Stimulated activated CD8-positive, alpha-beta memory T cell treated with anti-CD3 and anti-CD28 coated beads, Interleukin-15, amount 100 ng/mL, for 48 hours (primary cell): ENCODE measurements around the gene CACNB4.
"Not testable (repeated sequence)": the region's sequence is repeated elsewhere in the genome, so short reads cannot be mapped to it uniquely, and the experiment has no call there.

Source experiments
- DNase-seq, 2 donors: peaks; one replicate each; pipeline ENCODE4 v3.0.0-alpha.2; 2020; ENCODE audit warnings: low read depth in 2 of 2

CACNB4 gene

GRCh38 chr2:151824886-151825285, 274.0 kb downstream of the CACNB4 start:
- no peak for DNase-seq

GRCh38 chr2:151823651-151824050, 275.2 kb downstream of the CACNB4 start:
- DNase-seq: no peak

DNA sequence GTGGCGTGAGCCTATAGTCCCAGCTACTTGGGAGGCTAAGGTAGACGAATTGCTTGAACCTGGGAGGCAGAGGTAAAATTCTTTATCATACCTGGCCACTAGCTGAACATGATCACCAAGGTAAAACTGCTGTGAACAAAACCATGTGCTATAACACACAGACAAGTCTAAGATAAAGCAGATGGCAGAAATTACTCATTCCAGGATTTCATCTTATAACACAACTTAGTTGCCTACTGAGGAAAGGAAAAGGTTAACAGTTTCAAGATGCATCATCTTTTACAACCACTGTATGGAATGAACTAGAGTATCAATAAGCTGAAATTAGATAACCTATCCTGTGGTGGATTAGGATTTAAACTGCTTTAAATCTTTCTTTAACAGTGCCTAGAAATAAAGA, 278.9 kb downstream of the CACNB4 start:
- DNase-seq: no peak

DNA sequence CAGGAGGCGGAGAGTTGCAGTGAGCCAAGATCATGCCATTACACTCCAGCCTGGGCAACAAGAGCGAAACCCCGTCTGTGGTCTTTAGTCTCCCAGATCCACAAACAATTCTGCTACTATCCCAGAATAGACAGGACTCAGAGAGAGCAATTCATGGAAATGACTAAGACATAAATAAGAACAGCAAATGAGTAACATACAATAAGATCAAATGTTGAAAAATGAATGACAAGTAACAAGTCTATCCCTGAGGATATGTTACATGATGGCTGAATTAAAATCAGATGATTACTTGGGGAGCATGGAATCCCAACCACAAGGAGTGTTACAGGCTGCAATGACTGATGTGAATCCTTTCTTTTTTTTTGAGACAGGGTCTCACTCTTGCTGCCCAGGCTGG, 280.9 kb downstream of the CACNB4 start:
- DNase-seq: no peak

- no peak for DNase-seq
Observed at GRCh38 chr2:151816843-151817242, 282.0 kb downstream of the CACNB4 start.

DNA sequence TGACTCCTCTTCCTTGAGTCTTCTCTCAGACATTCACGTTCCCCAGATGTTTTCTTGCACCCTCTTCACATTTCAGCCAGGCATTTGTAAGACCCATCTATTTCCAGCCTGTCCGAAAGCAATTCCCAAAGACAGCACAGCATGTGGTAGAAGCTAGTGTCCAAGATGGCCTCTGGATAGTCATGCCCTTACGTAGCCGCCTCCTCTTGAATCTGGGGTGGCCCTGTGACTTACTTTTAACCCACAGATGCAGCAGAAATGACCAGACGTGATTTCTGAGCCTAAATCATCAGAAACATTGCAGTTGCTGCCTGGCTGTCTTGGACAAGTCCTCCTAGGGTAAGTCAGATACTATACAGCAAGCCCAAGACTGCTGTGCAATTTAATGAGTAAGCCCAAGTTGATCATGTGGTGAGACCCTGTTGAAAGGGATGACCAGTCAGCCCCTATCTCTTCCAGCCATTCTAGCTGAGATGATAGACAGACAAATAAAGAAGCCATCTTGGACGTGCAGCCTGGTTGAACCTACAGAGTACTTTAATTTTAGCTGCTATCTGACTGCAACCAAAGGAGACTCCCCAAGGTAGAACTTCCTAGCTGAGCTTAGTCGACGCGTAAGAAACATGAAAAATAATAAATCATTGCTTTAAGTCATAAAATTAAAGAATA, 282.9 kb downstream of the CACNB4 start:
- no peak for DNase-seq

- DNase-seq: no peak
Observed at GRCh38 chr2:151810489-151810888, 288.4 kb downstream of the CACNB4 start.

DNA sequence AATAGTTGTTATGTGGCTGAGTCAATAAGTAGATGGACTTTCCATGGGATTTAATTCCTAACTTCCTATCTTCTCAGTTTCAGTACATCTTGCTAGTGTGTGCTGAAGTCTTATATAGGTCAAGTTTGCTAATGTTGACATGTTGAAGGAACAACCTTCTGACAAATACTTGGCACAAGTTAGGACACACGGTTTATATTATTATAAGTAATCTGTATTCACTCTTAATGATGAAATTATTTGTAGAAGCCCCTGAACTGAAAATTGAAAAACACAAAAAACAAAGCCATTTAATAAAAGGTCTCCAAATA, 289.8 kb downstream of the CACNB4 start:
- no peak for DNase-seq

DNA sequence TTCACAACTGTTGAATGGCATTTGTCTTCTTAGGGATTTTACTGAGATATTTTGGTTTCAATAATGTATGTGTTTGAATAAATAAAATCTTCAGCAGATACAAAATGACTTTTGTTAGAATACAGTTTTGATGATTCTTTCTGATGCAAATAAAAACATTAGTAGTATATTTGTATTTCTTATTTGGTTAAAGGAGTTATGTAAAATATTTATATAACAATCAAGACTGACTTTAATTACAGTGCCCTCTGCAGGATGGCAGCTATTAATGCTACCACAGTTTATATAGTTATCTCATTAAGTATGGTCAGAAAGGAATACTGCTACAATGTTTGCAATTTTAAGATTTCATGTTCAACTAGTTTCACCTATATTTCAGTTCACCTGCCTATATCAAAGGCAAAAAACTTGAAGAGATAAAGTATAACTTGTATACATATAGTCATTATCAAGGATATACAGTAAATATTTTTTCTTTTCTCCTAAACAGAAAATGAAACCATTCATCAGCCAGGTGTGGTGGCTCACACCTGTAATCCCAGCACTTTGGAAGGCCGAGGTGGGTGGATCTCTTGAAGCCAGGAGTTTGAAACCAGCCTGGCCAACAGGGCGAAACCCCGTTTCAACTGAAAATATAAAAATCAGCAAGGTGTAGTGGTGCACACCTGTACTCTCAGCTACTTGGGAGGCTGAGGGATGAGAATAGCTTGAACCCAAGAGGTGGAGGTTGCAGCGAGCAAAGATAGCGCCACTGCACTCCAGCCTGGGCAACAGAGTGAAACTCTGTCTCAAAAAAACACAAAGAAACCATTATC, 290.4 kb downstream of the CACNB4 start:
- no peak for DNase-seq

GRCh38 chr2:151805961-151806360, 292.9 kb downstream of the CACNB4 start:
- no peak for DNase-seq

GRCh38 chr2:151805343-151805742, 293.5 kb downstream of the CACNB4 start:
- DNase-seq: no peak

DNA sequence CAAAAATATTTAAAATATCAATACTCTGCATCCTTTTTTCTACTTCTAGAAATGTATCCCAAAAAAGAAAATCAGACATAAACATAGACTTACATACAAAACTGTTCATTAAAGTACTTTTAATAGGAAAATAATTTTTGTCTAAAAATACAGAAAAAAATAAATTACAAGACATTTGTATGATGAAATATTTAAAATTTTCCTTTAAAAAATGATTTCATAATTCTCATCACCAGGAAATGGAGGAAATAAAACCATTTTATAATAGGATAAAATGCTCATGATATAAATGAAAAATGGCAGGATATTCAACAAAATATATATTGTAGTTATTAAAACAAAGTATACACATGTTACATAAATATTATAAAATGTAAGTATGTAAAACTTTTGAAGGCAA, 295.0 kb downstream of the CACNB4 start:
- no peak for DNase-seq

DNA sequence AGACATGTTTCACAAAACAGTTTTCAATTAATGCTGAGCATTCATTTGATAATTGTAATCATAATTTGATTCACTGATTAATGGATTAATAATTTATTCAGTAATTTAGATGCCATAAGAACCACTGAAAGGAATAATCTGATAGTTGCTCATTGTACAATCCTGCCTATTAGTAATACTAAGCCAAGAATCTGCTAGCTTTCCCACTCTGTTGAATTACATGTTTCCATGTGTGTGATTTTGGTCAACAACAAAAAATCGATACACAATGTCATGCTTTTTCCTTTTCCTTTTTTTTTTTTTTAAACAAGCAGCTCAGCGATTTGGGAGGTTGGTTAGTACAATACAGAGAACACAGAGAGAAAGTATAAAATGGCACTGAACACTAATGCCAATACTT, 296.5 kb downstream of the CACNB4 start:
- no peak for DNase-seq

GRCh38 chr2:151799886-151800292, 299.0 kb downstream of the CACNB4 start:
- DNase-seq: no peak

GRCh38 chr2:151796774-151797173, 302.1 kb downstream of the CACNB4 start:
- DNase-seq: no peak

DNA sequence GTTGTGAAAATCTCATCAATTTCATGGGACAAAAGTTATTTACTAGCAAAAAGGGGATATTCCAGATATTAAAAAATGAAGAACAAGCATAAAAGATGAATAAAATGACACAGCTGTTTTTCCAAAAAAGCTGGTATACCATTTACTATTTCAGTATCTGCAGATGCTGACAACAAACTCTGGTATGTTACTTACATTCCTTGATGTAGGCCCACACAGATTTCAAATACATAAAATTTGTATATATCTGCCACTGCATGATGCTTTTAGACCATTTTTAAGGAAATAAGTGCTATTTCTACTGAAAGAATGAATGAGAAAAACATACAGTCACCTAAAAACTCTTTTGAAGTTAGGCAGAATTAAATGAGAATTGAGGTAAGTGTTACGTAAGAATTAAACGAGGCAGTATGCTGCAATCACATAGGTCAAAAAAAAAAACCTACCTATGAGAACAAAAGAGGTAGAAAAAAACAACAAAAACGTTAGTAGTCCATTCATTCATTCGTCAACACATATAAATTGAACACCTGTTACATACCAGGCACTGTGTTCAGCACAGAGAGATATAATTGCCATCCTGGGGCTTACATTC, 303.1 kb downstream of the CACNB4 start:
- DNase-seq: no peak

GRCh38 chr2:151794422-151794821, 304.4 kb downstream of the CACNB4 start:
- DNase-seq: not testable (repeated sequence)

DNA sequence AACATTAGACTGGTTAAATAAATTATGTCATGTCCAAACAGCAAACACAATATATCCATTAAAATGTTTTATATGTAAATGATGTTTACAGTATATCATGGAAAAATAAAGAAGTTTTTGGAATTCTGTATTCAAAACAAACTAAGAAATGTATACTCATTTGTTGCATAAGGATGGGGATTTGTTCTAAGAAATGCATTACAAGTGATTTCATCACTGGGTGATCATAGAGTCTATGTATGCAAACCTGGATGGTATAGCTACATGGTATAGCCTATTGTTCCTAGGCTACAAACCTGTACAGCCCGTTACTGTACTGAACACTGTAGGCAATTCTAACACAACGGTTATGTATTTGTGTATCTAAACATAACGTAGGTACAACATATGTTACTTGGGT, 305.7 kb downstream of the CACNB4 start:
- no peak for DNase-seq

DNA sequence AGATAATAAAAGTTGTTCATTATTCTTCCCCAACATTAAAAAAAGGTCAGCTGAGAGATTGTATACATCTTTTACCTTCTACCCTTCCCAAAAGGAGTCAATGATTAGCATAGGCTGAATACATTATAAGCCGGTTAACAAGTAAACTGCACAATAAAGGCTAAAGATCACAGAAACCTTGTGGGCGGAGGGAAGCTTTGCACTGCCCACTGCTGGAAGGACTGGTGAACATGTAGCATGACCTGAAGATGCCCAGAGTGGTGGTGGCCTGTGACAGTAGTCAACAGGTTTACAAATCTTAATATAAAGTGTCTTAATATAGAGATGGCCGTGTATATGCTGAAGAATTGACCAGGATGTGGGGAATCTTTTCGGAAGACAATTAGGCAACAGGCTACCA, 306.3 kb downstream of the CACNB4 start:
- no peak for DNase-seq

DNA sequence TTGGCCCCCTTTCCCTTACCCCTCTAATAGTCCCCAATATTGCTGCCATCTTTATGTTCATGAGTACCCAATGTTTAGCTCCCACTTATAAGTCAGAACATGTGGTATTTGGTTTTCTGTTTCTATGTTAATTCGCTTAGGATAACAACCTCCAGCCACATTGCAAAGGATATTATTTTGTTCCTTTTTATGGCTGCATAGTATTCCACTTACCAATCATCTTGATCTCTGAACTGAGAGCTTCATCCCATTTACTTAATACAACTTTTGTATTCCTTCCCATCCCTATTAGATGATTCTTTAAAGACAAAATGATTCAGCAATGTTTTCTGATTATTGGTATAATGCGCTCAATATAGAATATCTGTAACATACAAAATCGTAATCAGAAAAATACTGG, 307.3 kb downstream of the CACNB4 start:
- no peak for DNase-seq

- DNase-seq: no peak
Observed at GRCh38 chr2:151790689-151791088, 308.2 kb downstream of the CACNB4 start.

DNA sequence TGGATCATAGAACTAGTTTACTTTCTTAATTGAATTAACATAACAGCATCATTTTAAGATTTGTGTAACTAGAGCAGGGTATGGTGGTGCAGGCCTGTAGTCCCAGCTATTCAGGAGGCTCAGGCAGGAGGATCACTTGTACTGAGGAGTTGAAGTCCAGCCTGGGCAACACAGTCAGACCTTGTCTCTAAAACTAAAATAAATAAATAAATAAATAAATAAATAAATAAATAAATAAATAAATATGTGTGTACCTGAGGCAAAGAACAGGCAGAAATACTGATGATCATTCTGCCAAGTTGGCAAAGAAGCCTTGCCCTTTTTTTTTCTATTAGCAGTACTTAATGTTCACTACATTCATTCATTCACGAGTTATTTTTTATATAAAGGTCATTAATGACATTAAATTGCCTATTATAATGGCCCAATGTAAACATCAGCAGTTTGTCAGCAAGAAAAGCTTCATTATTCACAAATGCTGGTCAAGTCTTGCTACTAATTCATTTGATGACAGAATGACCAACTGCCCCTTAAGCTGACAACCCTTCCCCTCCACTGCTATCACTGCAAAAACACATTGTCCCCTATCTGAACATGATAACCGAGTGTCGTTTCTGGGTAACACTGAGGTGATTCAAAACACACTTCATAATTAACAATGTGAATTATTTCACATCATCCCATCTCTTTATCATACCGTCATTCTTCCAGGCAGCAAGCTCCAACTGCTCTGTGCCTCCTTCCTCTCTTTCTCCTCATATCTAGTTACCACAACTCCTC, 309.6 kb downstream of the CACNB4 start:
- DNase-seq: no peak
